ENCODE results near the gene CLINT1.

The CLINT1 gene

GRCh38 chr5:157819502-157820115 lies 39.3 kb downstream of the CLINT1 start:
- no peak for DNase-seq

DNA sequence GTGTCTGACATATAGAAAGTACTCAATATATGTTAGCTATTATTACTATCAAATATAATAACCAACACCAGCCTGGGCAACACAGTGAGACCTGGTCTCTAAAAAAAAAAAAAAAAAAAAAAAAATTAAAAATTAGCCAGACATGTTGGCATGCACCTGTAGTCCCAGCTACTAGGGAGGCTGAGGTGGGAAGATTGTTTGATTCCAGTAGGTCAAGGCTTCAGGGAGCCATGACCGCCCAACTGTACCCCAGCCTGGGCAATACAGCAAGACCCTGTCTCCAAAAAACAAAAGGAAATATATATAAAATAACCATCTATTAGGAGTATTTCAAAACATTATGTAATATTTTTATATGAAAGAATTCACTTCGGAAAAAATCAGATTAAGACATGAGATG lies 40.6 kb downstream of the CLINT1 start:
- DNase-seq, result no peak

- DNase-seq, result no peak
Measured at GRCh38 chr5:157817928-157818327, 41.0 kb downstream of the CLINT1 start.

DNA sequence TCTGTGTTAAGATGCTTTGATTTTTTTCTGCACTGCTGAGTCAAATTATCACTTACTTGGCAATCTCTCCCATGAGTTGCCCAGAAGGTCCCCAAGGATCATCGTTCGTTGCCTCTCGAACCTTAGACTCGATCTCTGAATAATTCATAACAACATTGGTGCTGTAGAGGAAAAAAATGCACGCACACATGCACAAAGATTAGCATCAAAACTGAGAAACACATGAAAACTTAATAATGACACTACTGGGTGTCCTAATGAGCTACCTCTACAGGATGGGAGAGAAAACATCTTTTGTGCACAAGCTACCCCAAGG lies 41.6 kb downstream of the CLINT1 start:
- no peak for DNase-seq

DNA sequence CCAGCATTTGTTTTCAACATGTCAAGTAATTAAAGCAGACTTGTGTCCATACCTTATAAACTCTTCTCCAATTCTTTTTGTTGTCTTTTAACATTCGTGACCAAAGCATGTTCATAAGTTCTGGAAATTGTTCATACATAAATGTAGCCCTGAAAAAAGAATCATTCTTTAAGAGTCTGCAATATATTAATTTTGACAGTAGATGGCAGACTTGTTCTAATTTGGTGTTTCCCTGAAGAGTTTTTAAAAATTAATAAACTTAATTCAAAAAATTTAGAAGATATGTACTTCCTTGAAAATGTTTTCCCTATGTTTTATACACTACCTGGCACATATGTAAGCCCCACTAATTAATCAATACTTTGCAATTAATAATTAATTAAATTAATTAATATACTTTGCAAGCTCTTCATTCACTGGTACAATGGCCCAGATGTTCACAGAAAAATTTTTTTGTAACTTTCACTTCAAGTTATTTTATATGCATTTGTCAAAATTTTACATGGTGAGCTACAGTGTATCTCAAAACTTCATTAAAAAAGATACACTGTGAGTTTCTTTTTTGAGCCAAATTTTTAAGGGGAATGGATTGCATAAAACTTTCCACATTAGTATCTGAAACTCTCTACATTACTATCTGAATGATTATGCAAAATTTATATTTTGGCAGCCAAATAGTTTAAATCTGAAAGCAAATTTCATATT lies 42.1 kb downstream of the CLINT1 start:
- no peak for DNase-seq

DNA sequence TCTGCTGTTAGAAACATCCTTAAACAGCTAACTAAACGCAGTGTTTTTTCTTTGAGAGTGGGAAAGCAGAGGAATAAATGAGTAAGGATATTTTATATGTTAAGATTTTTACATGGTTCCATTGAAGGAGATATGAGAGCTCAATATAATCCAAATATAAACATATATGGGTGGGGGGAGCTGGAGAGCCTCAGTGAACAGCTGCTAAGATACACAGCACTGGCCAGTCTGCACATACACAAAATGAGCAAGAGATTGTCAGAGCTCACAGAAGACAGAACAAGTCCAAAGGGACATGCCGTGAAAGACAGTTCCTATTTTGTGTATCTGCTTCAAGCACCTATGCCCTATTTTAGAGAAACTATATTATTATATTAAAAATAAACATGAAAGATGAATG lies 46.9 kb downstream of the CLINT1 start:
- DNase-seq, result no peak

GRCh38 chr5:157808043-157808442 lies 50.9 kb downstream of the CLINT1 start:
- DNase-seq, result no peak

DNA sequence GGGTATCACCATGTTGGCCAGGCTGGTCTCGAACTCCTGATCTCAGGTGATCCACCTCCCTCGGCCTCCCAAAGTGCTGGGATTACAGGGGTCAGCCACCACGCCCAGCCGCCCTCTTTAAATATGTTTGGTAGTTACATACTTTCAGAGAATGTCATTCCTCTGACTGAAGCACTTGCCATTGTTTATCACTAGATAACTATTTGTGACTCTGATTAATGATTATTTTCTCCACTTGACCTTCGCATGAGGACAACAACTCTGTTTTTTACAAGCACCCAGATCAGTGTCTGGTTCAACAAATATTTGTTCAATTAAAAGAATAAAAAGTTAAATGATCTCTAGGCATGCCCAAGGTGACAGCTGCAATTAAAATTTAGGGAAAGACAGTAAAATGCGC lies 56.2 kb downstream of the CLINT1 start:
- no peak for DNase-seq

- DNase-seq, result no peak
Measured at GRCh38 chr5:157800137-157800536, 58.8 kb downstream of the CLINT1 start.

GRCh38 chr5:157799578-157799977 lies 59.4 kb downstream of the CLINT1 start:
- no peak for DNase-seq

DNA sequence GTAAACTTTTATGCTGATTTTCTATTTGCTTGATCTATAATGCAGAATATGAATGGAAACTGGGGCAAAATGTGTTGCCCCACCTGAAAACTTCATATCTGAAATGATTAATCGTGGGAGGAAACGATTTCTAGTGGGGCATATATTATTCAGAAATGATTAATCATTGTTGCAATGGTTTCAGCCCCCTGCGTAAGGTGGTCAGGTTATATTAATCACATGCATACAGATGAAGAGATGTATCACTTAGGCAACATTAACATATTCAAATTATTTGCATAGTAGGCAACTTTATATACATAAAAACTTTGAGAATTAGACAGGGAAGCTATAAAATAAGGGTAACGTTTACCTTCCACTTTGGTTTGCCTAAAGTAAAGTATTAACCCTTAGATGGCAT lies 65.6 kb downstream of the CLINT1 start:
- DNase-seq, result no peak

DNA sequence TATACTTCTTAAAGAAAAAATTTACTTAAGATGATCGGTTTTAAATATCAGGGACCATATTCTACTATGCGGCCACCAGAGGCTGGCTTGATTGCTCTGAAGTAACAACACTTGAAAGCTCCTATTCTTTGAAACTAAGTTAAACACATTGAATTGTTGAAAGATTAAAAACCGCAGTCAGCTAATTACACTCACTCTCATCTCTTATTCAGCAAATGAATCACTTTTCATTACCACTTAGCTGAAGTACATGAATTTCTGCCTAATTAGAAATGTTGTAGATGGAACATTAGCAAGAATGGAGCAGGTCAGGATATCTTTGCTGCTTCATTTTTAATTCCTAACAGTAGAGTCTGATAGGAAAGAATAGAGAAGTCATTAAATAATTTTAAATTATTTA lies 73.1 kb downstream of the CLINT1 start:
- DNase-seq, result no peak

GRCh38 chr5:157779221-157779620 lies 79.7 kb downstream of the CLINT1 start:
- no peak for DNase-seq

DNA sequence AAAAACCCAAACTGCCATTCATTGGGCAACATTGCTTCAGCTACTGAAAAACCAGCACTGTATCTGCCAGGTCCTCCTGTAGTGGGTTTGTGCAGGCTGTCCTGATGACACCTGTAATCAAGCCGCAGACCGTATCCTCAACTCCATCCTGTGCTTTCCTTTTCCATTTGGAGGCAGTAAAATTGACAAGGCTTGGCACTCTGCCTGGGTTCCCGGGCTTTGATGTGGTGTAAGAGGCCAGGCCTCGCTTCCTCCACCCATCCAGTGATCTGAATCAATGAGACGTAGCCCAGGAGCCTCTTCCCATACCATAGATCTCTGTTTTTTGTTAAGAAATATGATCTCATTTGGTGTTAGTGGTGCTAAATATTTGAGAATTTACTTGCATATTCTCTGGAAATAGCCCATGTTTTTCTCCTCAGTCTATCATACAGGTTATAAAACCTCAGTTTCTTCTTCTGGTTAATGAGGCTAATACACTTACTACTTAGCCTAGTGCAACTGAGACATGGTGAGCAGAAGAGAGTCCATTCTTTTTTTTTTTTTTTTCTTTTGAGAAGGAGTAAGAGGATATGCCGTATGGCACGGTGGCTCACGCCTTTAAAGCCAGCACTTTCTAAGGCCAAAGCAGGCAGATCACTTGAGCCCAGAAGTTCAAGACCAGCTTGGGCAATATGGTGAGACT lies 80.7 kb downstream of the CLINT1 start:
- no peak for DNase-seq

DNA sequence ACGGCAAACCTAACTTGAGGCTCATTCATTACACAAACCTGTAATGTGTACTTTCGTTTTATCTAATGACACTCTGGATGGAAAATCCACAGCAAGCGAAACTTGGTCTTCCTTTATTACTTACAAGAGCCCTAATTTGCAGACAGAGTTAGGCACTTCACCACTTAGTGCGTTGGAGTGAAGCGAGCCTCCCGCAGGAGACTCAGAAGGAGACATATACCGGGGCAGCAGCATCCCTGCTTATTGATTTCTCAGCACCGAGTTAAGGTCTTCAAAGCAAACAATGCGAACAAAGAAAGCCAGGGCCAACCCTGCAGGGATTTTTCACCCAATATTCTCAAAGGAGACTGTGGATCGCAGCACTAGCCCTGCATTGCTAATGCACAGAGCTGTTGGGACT lies 86.8 kb downstream of the CLINT1 start:
- DNase-seq, result no peak

- DNase-seq, result no peak
Measured at GRCh38 chr5:157770665-157771064, 88.3 kb downstream of the CLINT1 start.

GRCh38 chr5:157767689-157768088 lies 91.3 kb downstream of the CLINT1 start:
- no peak for DNase-seq

- DNase-seq, result no peak
Measured at GRCh38 chr5:157766902-157767301, 92.0 kb downstream of the CLINT1 start.

DNA sequence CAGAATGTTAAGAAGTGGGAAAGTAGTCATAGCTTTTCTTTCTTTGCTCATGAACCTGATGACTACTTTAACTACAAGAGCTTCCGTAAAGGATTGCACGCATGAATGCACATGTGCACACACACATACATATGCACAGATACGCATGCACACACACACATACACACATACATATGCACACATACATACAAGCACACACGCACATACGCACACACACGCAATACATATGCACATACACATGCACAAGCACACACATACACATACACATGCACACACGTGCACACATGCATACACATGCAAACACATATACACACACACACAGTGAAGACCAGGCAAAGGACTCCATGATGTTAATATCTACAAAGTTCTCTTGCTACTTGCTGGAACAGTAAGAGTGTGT lies 92.5 kb downstream of the CLINT1 start:
- DNase-seq, result no peak

DNA sequence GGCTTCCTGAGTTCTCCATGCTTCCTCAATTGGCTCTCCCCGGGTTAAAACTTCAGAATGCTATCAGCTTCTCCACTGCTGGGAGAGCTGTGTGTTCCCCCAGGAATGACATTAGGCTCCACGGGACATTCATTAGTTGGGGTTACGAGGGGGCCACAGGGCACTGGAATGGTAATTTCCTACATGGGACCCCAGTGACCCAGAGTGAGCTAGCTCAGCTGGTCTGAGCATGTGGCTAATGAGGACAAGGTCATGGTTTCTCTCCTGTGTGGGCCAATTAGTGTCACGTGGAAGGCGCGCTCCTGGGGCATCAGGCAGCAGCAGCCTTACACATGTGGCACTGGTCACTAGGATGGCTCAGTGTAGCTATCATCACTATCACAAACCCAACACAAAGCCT lies 94.4 kb downstream of the CLINT1 start:
- DNase-seq, result no peak

GRCh38 chr5:157761690-157762621 lies 97.0 kb downstream of the CLINT1 start:
- peak; percentile 69 for DNase-seq

- no peak for DNase-seq
Measured at GRCh38 chr5:157758706-157759105, 100.2 kb downstream of the CLINT1 start.

- DNase-seq, result no peak
Measured at GRCh38 chr5:157756122-157756521, 102.8 kb downstream of the CLINT1 start.
